ENCODE measurements around the gene COL19A1.

- no peak for TF ChIP-seq CTCF (conservative IDR thresholded peaks at IDR 0.05)
- TF ChIP-seq EZH2 (IDR thresholded peaks at IDR 0.05; ENCODE audit: low read depth) = no peak
These were observed 45.9 kb upstream of the COL19A1 start for GRCh38 chr6:69820438-69820837.

Data from PC-9 (cell line).